AG08395 (cell line): ENCODE measurements around the gene EGLN1.

ENCODE experiments used
- DNase-seq: peaks from one replicate; pipeline ENCODE4 v3.0.0; 2012; ENCODE audit warnings: mixed read lengths, low spot score

EGLN1 gene

GRCh38 chr1:231327617-231328016 is 94.5 kb downstream of the EGLN1 start:
- no peak for DNase-seq

- no peak for DNase-seq
Observed at GRCh38 chr1:231326248-231326647, 95.8 kb downstream of the EGLN1 start.

DNA sequence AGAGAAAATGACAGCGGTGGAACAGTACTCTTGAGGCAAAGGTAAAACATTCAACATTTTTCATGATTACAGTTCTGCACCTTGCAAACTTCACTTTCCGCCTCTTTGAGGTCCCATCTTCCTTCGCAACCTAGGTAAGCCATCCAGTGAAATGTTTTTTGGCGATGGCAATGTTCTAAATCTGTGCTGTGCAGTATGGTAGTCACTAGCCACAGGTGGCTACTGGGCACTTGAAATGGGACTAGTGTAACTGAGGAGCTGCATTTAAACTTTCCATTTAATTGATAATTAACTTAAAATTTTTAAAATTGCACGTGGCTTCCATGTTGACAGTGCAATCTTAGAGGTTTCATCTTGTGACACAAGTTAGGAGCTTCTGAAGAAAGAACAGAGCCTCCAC is 97.4 kb downstream of the EGLN1 start:
- DNase-seq, result no peak

- DNase-seq, result no peak
Observed at GRCh38 chr1:231322880-231323530, 99.1 kb downstream of the EGLN1 start.

GRCh38 chr1:231319080-231319479 is 103.0 kb downstream of the EGLN1 start:
- no peak for DNase-seq

DNA sequence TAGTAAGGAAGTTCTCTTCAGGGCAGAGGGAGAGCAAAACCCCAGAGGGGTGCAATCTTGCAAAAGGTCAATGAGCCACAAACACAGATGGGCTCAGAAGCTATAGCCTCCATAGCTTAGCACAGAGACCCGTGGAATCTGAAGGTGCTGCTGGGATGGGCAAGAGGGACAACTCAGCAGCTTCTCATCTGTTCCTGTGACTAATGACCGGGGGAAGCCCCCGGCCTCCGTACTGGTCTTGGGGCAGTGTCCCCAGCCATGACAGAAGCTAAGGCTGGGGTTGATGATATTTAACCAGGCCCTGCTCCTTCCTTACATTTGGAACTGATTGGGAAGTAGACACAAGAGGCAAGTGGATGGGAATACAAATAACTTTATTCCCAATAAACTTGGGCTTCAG is 103.5 kb downstream of the EGLN1 start:
- no peak for DNase-seq

- no peak for DNase-seq
Observed at GRCh38 chr1:231318015-231318355, 104.1 kb downstream of the EGLN1 start.

GRCh38 chr1:231317306-231318014 is 104.6 kb downstream of the EGLN1 start:
- DNase-seq, result no peak

DNA sequence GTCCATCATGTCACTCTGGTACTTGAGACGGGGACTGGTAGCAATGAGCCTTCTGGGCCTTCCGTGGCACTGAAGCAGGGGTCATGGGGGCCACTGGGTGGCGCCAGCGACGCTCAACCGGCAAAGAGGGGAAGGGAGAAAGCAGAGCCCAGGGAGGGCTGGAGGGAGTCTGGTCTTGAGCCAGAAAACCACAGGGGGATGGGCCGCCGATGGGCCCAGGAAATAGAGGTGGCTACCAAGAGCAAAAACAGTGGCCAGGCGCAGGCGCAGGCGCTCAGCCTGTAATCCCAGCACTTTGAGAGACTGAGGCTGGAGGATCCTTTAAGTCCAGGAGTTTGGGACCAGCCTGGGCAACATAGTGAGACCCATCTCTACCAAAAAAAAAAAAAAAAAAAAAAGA is 106.2 kb downstream of the EGLN1 start:
- peak; percentile 26 for DNase-seq
